Measurements from ENCODE around the gene CADPS. TPM values are rescaled to one million over a fixed set of nuclear protein-coding genes. Genes with fewer than 3 reads are reported as not detected.

CADPS gene
- total and polyA plus RNA-seq, 5 donors from 2014 or later, result not detected

DNA sequence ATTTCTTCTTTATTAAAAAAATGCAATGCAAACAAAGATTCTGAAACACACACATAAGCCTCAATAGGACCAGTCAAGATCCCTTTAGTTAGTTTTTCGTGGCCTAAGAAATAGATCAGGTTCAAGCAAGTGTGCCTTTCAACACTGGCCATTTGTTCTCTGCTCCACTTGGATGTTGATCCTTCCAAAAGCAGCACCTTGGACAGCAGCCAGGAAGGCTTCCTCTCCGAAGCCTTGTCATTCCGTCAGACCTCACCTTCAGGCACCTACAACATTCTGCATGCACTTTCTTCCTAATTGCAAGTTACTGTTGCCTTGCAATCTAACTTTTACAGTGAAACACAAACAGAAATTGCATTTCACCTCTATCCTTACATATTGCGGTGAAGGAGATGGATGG, 346.0 kb downstream of the CADPS start:
- Histone ChIP-seq H3K36me3 (ENCODE audit: control insufficient read depth, insufficient read depth, low read length) (no peaks in the 10 kb centered on the region), H3K4me1 (ENCODE audit: control insufficient read depth, insufficient read depth, low read length, poor library complexity, severe bottlenecking) (no peaks in the 10 kb centered on the region), H3K27ac (ENCODE audit: insufficient read depth, low read length, poor library complexity, severe bottlenecking) (no peak overlapping the region), H3K4me3 (ENCODE audit: low read depth, low read length) (no peak overlapping the region), H3K9me3 (ENCODE audit: control insufficient read depth in 2 of 2, low read length in 2 of 2) (no peaks in the 10 kb centered on the region), H3K27me3 (ENCODE audit: control insufficient read depth, insufficient read depth, low read length) (no peaks in the 10 kb centered on the region)
- Mint-ChIP-seq H3K4me1 (no peaks in the 10 kb centered on the region), H3K9me3 (peaks cover 0 to 5% (median 0%) of the 10 kb centered on the region in 7 donors), H3K27ac (no peak overlapping the region), H3K27me3 (no peaks in the 10 kb centered on the region), H3K36me3 (no peaks in the 10 kb centered on the region), H3K4me3 (no peak overlapping the region)
- peak in 1 of 3 donors; percentile 4 for DNase-seq
- ATAC-seq (ENCODE audit: low read depth in 2 of 2), result no peak

DNA sequence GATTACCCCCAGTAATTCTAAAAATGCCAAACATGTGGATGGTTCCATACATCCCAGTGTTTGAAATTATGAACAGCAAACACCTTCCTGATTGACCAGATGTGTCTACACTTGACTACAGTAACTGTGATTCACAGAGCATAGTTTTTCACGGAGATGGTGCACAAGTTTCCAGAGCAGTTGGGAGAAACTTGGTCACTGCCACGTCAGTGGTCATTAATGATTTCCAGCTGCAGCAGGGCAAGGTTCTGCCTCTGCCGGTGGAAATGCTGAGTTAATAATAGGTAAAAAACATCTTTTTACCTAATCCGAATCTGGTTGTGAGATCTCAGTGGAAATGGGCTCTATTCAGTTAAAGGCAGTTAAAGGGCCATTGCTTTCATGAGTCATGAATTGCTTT, 347.7 kb downstream of the CADPS start:
- Mint-ChIP-seq H3K4me1 (no peaks in the 10 kb centered on the region), H3K27me3 (no peaks in the 10 kb centered on the region), H3K27ac (no peak overlapping the region), H3K9me3 (peaks cover 0 to 5% (median 0%) of the 10 kb centered on the region in 7 donors), H3K4me3 (no peak overlapping the region), H3K36me3 (no peaks in the 10 kb centered on the region)
- H3K4me1 ChIP-seq (ENCODE audit: control insufficient read depth, insufficient read depth, low read length, poor library complexity, severe bottlenecking), result no peaks in the 10 kb centered on the region
- no peak overlapping the region for H3K4me3 ChIP-seq (ENCODE audit: low read depth, low read length)
- no peak overlapping the region for H3K27ac ChIP-seq (ENCODE audit: insufficient read depth, low read length, poor library complexity, severe bottlenecking)
- H3K9me3 ChIP-seq (ENCODE audit: control insufficient read depth in 2 of 2, low read length in 2 of 2), result no peaks in the 10 kb centered on the region
- no peaks in the 10 kb centered on the region for H3K36me3 ChIP-seq (ENCODE audit: control insufficient read depth, insufficient read depth, low read length)
- no peaks in the 10 kb centered on the region for H3K27me3 ChIP-seq (ENCODE audit: control insufficient read depth, insufficient read depth, low read length)
- DNase-seq, result no peak
- ATAC-seq (ENCODE audit: low read depth in 2 of 2), result no peak

DNA sequence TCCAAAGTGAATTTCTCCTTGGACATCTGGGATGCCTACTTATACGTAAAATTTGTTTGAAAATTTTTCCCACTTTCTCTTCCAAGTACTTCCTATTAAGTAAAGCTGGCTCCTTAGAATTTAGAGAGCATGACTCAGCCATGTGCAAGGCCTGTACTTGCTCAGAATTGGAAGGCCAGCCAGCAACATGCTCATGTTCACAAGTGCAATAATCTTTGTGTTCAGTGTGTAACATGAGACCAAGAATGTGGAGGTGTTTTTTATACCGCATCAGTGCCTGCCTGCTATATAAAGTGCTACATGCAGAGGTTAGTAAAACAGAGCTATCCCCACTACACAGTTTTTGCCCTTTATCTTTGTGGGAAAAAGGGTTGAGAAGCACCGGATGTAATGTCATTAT, 349.9 kb downstream of the CADPS start:
- Mint-ChIP-seq H3K36me3 (no peaks in the 10 kb centered on the region), H3K9me3 (peaks cover 0 to 5% (median 0%) of the 10 kb centered on the region in 7 donors), H3K27me3 (no peaks in the 10 kb centered on the region), H3K27ac (peak overlapping the region in 1 of 3 donors; percentile 85), H3K4me3 (no peak overlapping the region), H3K4me1 (no peaks in the 10 kb centered on the region)
- no peak overlapping the region for H3K27ac ChIP-seq (ENCODE audit: insufficient read depth, low read length, poor library complexity, severe bottlenecking)
- no peaks in the 10 kb centered on the region for H3K36me3 ChIP-seq (ENCODE audit: control insufficient read depth, insufficient read depth, low read length)
- no peak for DNase-seq
- no peaks in the 10 kb centered on the region for H3K9me3 ChIP-seq (ENCODE audit: control insufficient read depth in 2 of 2, low read length in 2 of 2)
- no peaks in the 10 kb centered on the region for H3K4me1 ChIP-seq (ENCODE audit: control insufficient read depth, insufficient read depth, low read length, poor library complexity, severe bottlenecking)
- H3K27me3 ChIP-seq (ENCODE audit: control insufficient read depth, insufficient read depth, low read length), result no peaks in the 10 kb centered on the region
- H3K4me3 ChIP-seq (ENCODE audit: low read depth, low read length), result no peak overlapping the region
- no peak for ATAC-seq (ENCODE audit: low read depth in 2 of 2)

DNA sequence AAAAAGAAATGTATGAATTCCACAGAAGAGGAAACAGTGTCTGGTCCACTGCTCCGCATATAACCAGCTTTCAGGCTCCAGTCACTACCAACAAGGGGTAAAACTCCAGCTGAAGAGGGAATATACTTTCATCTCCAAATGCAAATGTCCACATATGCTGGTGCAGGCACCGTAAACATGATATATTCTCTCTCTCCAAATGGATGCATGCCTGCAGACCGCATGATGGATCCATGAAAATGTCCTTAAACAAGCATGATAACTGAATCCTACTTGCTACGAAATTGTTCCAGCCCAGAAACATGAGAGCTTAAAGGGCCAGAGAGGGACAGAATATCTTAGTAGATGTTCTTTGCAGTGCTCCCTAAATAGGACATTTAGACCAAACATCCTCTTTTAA, 351.5 kb downstream of the CADPS start:
- DNase-seq (no peak), ATAC-seq (ENCODE audit: low read depth in 2 of 2) (no peak)
- Histone ChIP-seq H3K27me3 (ENCODE audit: control insufficient read depth, insufficient read depth, low read length) (no peaks in the 10 kb centered on the region), H3K9me3 (ENCODE audit: control insufficient read depth in 2 of 2, low read length in 2 of 2) (no peaks in the 10 kb centered on the region), H3K4me3 (ENCODE audit: low read depth, low read length) (no peak overlapping the region), H3K27ac (ENCODE audit: insufficient read depth, low read length, poor library complexity, severe bottlenecking) (no peak overlapping the region), H3K36me3 (ENCODE audit: control insufficient read depth, insufficient read depth, low read length) (no peaks in the 10 kb centered on the region), H3K4me1 (ENCODE audit: control insufficient read depth, insufficient read depth, low read length, poor library complexity, severe bottlenecking) (no peaks in the 10 kb centered on the region)
- no peaks in the 10 kb centered on the region for H3K36me3 Mint-ChIP-seq
- H3K27ac Mint-ChIP-seq, result no peak overlapping the region
- H3K9me3 Mint-ChIP-seq, result peaks cover 0 to 5% (median 2%) of the 10 kb centered on the region in 7 donors
- no peak overlapping the region for H3K4me3 Mint-ChIP-seq
- H3K4me1 Mint-ChIP-seq, result no peaks in the 10 kb centered on the region
- no peaks in the 10 kb centered on the region for H3K27me3 Mint-ChIP-seq

DNA sequence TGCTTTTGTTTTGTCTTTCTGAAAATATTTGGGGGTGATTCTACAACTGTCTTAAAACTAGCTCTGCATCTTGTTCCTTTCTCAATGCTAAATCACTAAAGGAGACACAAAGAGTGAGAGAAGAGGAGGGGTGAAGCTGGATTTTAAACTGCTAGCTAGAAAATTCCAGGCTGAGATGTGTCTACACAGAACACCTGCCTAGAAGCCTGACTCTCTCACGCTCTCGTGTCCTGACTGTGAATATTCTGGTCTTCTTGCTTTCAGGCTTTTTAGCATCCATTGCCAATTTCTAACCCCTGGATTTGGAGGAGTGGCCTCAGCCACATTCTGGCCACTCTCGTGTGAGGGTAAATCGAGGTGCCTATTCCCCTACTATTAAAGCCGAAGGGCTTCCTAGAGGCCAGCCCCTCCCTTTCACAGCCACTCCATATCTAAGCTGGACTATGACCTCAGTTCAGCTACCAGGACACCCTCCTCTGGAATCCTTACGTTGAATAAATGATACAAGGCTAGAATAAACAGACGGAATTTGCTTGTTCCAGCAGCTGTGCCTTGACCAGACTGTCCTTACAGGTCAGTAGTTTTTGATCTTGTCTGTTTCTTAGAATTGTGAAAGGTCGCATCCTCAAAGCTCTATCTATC, 353.6 kb downstream of the CADPS start:
- DNase-seq (no peak), ATAC-seq (ENCODE audit: low read depth in 2 of 2) (no peak)
- H3K4me1 ChIP-seq (ENCODE audit: control insufficient read depth, insufficient read depth, low read length, poor library complexity, severe bottlenecking), result no peaks in the 10 kb centered on the region
- H3K4me3 ChIP-seq (ENCODE audit: low read depth, low read length), result no peak overlapping the region
- Mint-ChIP-seq H3K36me3 (no peaks in the 10 kb centered on the region), H3K4me1 (no peaks in the 10 kb centered on the region), H3K4me3 (no peak overlapping the region), H3K9me3 (peaks cover 0 to 5% (median 3%) of the 10 kb centered on the region in 7 donors), H3K27me3 (peaks cover 4% of the 10 kb centered on the region), H3K27ac (no peak overlapping the region)
- no peaks in the 10 kb centered on the region for H3K36me3 ChIP-seq (ENCODE audit: control insufficient read depth, insufficient read depth, low read length)
- no peaks in the 10 kb centered on the region for H3K9me3 ChIP-seq (ENCODE audit: control insufficient read depth in 2 of 2, low read length in 2 of 2)
- no peaks in the 10 kb centered on the region for H3K27me3 ChIP-seq (ENCODE audit: control insufficient read depth, insufficient read depth, low read length)
- no peak overlapping the region for H3K27ac ChIP-seq (ENCODE audit: insufficient read depth, low read length, poor library complexity, severe bottlenecking)

DNA sequence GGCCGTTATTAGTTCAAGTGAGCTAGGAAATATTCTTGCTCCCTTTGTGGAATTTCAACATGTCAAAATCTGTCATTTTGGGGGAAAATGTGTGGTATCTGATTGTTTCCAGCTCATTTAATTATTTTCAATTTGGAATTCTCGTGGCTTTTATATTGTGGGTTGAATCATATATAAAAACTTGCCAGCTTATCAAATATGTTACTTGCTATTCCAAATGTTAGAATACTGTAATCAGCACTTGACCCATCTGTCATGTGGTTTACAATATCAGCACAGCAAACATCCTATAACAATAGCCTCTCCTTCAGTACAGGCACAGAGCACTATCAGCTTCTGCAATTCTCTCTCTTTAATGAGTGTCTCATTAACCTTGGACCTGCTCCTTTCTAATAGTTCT, 371.7 kb downstream of the CADPS start:
- Mint-ChIP-seq H3K9me3 (peaks cover 0 to 2% (median 0%) of the 10 kb centered on the region in 7 donors), H3K36me3 (no peaks in the 10 kb centered on the region), H3K27ac (no peak overlapping the region), H3K27me3 (no peaks in the 10 kb centered on the region), H3K4me3 (no peak overlapping the region), H3K4me1 (no peaks in the 10 kb centered on the region)
- no peaks in the 10 kb centered on the region for H3K4me1 ChIP-seq (ENCODE audit: control insufficient read depth, insufficient read depth, low read length, poor library complexity, severe bottlenecking)
- no peaks in the 10 kb centered on the region for H3K9me3 ChIP-seq (ENCODE audit: control insufficient read depth in 2 of 2, low read length in 2 of 2)
- H3K36me3 ChIP-seq (ENCODE audit: control insufficient read depth, insufficient read depth, low read length), result no peaks in the 10 kb centered on the region
- H3K27me3 ChIP-seq (ENCODE audit: control insufficient read depth, insufficient read depth, low read length), result no peaks in the 10 kb centered on the region
- DNase-seq, result no peak
- H3K4me3 ChIP-seq (ENCODE audit: low read depth, low read length), result no peak overlapping the region
- no peak overlapping the region for H3K27ac ChIP-seq (ENCODE audit: insufficient read depth, low read length, poor library complexity, severe bottlenecking)
- ATAC-seq (ENCODE audit: low read depth in 2 of 2), result no peak

DNA sequence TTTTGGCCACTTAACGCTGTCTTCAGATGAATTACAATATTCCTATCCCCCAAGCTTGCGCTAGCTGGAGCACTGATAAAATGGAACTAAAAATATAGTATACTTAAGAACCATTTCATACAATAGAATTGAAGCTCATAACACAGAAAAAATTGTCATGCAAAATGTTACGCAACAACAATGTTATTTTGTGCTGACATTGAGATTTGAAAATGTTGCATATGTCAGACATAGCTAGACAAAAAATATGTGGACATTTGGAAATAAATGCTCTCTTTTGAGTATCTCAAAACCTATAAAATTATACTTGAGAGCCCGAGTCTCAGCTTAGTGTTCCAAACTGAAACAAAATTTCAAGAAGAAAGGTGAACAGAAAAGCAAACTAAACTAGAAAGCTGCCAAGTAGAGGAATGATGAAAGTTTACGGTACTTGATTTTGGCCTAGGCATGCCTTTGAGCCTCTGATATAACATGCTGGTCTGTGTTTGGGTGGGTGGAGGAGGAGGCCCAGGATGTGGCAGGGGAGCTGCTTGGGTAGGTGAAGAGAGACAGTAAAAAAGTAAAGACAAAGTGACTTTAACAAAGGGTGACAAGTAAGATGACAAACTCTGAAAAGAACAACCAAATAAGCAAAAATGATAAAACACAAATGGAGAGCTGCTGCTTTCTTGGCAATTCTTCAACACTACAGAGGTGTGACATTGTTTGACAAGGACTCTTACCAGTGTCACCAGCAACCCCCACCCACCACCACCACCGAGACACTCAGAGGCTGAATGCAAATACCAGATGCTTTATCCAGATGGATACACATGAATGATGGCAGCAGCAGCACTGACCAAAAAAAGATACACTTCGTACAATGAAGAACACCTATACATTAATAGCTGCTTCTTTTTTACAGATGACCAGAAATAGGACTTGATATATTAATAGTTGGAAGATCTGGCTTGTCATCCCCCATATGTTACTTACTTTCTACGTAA, 372.6 kb downstream of the CADPS start:
- Histone ChIP-seq H3K4me1 (ENCODE audit: control insufficient read depth, insufficient read depth, low read length, poor library complexity, severe bottlenecking) (no peaks in the 10 kb centered on the region), H3K36me3 (ENCODE audit: control insufficient read depth, insufficient read depth, low read length) (no peaks in the 10 kb centered on the region), H3K9me3 (ENCODE audit: control insufficient read depth in 2 of 2, low read length in 2 of 2) (no peaks in the 10 kb centered on the region), H3K27ac (ENCODE audit: insufficient read depth, low read length, poor library complexity, severe bottlenecking) (no peak overlapping the region), H3K4me3 (ENCODE audit: low read depth, low read length) (no peak overlapping the region), H3K27me3 (ENCODE audit: control insufficient read depth, insufficient read depth, low read length) (no peaks in the 10 kb centered on the region)
- Mint-ChIP-seq H3K4me1 (no peaks in the 10 kb centered on the region), H3K9me3 (peaks cover 0 to 3% (median 0%) of the 10 kb centered on the region in 7 donors), H3K4me3 (no peak overlapping the region), H3K36me3 (no peaks in the 10 kb centered on the region), H3K27me3 (no peaks in the 10 kb centered on the region), H3K27ac (no peak overlapping the region)
- ATAC-seq (ENCODE audit: low read depth in 2 of 2) (no peak), DNase-seq (no peak)

All from CD4-positive, CD25-positive, alpha-beta regulatory T cell (primary cell).